Stimulated activated CD8-positive, alpha-beta memory T cell treated with anti-CD3 and anti-CD28 coated beads, Interleukin-12 subunit alpha, Interleukin-12 subunit beta, amount 100 ng/mL, for 4 hours (primary cell): Measurements from ENCODE around the gene SPATA6L.

Source experiments
- DNase-seq: peaks from one replicate; pipeline ENCODE4 v3.0.0-alpha.2; 2020; ENCODE audit warnings: low read depth

SPATA6L gene

DNA sequence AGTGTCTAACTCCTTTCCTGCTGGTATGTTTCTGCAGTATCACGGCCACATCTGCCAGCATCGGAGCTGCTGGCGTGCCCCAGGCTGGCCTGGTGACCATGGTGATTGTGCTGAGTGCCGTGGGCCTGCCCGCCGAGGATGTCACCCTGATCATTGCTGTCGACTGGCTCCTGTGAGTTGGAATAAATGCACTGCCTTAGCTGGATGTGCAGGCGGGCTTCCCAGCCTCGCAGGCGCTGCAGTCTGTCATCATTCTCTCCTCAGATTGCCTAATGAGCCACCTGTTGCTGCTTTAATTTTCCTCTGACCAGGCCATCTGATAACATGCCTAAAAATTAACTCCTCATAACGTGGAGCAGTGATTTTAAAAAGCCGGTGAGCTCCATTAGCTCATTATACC is 83.3 kb downstream of the SPATA6L start:
- no peak for DNase-seq

DNA sequence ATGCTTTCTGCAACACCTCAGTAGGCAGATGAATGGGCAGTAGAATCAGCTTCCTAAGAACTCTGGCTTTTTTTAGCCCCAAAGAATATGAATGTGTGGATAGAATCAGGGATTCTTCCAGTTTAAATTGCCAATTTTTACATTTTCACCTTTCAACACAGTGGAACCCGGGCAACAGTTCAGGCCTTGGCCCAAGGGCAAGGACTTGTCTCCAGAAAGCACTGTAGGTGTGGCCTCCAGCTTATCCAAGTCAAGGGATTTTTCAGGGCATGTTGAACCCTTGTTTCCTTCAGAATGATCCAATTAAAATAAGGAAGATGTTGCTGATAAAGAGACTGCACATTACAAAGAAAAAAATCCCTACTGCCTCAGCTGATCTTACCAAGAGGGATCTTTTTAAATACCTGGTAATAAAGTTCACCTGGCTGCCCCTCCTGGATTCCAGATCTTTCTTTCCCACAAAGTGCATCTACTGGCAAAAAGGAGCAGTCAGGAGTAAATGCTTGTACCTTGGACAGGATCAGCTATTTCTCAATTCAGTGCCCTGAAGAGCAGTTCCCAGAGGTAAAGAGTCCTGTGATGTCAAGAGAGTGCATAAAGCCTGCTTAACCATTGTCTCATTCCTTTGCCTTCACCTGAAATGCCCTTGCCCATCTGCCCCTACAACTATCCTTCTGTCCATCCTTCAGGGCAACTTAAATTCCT is 84.3 kb downstream of the SPATA6L start:
- no peak for DNase-seq

DNA sequence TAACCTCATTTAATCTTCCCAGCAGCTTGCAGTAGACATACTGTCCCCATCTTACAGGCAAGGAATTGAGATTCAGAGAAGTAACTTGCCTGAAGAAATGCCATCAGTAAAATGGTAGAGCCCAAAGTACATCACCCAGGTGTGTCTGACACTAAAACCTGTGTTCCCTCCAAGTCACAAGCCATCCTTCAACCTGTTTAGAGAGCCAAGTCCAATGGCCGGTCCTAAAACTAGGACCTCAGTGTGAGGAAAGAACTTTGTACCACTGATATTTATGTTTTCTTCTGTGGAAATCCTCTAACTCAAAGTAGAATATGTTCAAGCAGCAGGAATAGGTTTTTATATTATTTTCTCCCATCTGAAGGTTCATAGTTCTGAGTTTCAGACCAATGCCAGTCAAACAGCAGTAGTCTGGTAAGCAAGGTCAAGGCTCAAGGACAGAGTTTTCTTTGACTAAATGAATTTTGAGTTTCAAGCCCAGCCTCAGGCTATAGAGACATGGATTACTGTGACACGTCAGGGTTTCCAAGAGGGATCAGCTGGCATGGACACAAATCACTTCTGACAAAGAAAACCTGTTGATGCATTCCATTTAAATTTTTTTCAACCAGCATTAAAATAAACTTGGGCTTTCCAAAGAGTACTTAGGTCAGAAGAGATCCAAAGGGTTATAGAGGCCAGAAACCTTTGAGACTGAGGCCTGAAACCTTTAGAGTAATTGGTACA is 85.1 kb downstream of the SPATA6L start:
- no peak for DNase-seq

DNA sequence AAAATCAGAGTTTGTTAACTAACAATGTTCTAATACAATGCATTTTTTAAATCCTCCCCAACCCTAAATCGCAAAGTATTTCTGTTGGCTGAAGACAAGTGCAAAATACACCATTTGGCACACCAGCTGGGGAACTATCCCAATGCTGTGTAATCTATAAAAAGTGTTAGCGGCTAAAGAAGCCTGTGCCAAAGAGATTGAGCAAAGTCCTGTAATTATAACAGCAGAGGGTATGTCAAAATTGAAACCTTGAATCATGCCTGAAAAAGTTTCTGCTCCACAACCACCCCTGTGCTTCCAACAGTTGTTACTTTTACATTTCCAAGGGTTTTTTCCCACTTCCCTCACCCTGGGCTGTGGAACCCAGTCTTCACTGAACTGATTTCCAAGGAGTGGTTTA is 87.3 kb downstream of the SPATA6L start:
- DNase-seq, result no peak

DNA sequence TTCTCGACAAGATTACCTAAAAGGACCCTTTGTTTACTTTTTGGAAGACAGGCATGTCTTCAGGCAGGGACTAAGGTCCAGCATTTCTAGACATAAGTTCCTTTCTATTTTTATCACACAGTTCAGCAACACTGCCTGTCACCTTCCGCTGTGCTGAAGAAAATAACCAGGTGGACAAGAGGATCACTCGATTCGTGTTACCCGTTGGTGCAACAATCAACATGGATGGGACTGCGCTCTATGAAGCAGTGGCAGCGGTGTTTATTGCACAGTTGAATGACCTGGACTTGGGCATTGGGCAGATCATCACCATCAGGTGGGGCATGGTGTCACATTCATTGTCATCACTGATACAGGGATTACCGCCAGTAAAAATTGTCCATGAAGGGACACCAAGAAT is 89.8 kb downstream of the SPATA6L start:
- DNase-seq, result no peak

DNA sequence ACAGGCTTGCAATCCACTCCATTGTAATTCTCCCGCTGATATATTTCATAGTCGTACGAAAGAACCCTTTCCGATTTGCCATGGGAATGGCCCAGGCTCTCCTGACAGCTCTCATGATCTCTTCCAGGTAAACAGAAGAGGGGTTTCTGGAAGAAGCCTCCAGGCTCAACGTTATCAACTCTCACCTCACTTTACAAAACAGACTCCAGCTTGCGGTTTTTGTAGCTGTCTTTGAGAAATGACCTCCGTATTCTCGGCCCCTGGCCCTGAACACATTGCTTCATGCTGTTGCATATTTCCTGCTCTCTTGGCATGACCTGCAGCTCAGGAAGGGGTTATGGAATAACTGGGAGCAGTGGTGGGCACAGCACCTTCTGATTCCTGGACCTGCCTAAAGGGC is 90.3 kb downstream of the SPATA6L start:
- no peak for DNase-seq

DNA sequence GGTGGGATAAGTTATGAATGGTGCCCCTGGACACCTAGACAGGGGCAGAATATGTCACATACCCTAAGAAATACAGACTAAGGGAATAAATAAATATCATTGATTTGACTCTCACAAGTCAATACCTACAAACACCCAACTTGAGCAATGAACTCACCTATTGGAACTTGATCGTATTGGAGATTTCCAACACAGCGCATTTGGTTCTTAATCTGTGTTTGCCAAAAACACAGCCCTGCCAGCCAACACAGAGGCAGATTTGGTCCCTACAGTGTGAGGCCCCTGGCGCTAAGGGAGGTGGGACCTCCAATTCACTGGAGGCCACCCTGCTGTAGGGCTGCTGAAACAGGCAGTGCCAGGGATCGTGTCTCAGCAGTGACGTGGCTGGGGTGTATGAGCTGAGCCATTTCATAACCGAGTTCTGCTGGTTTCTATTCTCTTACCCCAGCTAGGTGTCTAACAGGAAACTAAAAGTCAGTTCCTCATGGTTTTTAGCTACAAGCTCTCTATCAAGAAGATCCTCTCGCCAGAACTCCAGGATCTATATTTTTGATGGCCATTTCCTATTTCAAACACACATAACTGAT is 91.5 kb downstream of the SPATA6L start:
- DNase-seq, result no peak

DNA sequence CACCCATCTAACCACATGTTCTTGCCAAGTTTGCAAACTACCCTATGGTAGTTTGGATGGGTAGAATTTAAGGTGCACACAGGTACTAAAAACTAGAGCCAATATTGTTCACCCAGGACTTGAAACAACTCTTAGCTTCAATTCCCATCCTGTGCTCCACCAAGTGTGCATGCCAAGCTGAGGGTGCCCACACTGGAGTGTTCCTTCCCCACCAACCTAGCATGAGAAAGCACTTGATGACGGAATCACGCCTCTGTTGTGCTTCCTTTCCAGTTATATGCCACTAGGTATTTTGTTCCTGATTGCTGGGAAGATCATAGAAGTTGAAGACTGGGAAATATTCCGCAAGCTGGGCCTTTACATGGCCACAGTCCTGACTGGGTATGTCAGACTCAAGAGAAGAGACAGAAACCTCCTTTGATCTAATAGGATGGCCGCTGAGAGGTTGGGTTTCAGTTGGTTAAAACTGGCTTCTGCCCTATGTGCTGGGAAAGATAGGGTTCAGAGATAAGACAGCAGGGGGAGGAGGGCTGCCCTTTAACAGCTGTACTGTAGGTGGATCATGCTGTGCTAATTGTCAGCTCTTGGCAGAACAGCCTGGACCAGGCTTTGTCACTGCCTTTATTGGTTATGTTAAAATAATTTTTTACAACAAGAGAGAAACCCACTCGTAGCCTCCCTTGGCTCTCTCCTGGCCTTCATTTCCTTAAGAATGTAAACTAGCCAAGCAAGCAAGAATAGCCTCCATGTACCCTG is 92.5 kb downstream of the SPATA6L start:
- no peak for DNase-seq

DNA sequence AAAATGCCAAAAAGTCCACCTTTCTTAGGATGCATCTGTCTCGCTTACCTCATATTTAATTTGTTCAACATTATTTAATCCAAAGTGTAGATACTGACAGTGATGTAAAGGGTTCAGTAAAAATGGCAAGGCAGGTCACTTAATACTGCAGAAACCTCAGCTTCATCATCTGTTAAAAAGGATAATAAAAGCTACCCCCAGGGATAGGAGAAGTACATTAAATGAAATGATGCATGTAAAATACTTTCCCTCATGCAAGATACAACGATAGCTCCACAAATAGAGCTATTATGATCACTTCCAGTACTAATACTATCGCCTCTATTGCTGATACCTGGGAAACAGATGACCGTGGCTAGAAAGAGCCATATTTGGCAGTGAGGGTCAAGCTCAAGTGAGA is 93.1 kb downstream of the SPATA6L start:
- no peak for DNase-seq

DNA sequence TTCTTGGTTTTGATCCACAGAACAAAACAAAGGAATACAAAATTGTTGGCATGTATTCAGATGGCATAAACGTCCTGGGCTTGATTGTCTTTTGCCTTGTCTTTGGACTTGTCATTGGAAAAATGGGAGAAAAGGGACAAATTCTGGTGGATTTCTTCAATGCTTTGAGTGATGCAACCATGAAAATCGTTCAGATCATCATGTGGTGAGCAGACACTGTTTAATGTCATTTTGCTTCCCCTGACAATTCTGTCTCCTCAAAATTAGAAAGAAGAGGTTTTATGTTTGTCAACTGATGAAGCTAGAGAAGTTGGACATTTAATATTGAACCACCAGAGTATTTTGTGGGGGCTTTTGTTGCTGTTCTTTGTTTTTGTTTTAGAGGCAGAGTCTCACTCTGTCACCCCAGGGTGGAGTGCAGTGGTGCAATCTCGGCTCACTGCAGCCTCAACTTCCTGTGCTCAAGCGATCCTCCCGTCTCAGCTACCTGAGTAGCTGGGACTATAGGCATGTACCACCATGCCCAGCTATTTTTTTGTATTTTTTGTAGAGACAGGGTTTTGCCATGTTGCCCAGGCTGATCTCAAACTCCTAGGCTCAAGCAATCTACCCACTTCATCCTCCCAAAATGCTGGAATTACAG is 94.0 kb downstream of the SPATA6L start:
- no peak for DNase-seq

DNA sequence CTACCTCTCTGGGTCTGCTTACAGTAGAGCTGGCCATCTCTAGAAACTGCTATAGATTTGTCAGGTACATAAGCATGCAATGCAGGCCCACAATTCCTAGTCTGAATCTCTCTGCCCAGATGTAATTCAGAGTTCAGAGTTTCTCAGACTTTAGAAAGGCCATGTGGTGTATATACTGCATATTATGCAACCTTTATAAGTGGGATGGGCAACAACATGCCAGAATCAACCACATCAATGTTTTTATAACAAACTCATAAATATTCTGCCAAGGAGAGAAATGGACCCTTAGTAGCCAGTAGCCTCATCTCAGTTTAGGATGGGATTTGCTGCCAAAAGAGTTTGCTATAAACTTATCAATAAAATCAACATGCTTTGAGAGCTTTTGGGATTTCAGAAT is 97.2 kb downstream of the SPATA6L start:
- no peak for DNase-seq

DNA sequence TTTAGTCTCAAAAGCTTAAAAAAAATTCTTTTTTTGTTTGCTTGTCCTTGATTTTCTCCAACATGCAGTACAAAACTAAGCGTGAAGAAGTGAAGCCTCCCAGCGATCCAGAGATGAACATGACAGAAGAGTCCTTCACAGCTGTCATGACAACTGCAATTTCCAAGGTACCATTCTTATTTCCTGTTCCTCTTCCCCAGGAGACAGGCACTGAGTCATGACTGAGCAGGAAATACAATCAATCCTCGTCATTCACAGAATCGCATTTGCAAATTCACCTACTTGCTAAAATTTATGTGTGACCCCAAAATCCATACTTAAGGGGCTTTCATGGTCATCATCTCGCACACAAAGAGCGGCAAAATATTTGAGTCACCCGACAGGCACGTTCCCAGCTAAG is 98.7 kb downstream of the SPATA6L start:
- no peak for DNase-seq

DNA sequence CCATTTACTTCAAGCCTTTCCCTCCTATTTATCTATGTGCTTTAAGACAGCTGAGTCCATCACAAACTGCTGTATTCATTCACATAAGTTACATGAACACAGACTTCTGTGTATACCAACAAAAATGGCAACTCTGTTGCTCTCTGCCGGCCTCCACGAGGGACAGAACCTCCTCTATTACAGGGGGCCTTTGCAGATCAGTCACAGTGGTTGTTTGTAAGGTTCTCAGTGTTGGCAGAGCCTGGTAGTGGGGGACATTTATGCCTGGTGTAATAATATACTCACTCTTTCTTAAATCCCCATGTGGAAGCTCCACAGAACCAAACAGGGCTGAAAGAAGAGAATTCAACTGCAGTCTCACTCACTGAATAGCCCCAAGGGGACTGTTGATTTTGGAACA is 99.5 kb downstream of the SPATA6L start:
- no peak for DNase-seq

DNA sequence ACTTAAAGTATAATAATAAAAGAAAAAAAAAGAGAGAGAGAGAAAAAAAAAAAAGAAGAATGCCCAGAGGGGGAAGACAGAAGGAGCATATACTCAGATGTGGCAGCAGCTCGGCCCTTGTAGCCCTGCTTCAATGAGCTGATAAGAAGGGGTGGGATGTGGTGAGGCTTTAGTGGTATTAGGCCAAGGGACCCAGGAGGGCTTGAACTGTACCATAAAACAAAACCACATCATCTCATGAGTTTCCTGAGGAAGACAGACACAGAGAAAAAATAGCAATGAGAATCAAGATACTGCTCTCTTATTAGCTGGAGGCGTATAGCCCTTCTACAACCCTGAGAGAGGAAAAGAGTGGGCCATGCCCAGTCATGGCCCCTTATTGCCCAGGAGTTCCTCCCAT is 103.2 kb downstream of the SPATA6L start:
- DNase-seq, result no peak

DNA sequence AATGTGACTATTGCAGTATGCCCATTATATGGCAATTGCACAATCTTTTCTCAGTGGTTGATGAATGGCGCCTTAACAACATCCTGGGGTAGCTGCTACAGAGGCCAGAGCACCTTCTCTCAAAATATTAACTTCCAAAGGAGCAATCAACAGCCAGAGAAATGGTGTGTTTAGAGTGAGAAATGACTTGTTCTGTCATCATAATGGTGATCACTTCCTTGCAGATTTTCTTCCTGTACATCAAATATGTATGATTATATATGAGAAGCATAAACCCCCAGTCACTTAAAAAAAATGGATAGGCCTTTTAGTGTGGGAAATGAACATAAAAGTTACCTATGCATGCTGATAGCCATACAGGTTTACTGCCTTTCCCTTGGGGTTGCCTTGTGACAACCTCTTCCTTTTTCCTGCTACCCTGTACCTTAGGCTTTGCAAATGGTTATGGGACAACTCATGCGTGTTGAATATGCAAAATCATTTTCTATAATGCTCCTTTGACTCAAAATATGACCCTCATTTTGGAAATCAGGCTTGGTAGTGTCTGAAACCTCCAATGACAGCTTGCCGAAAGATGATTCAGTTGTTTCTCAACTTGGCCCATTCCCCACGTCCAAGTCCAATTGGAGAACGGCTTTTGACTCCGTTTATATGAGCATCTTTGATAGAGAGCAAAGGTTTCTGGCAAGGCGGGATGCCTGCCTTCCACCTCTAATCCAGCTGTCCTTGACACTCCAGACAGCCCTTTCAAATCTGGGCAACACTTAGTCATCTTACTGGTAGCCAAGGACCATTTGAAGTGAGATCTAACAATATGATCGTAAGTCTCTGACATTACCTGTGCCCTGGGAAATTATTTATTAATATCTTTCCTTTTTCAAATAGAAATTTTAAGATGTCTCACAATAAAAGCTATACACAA is 106.8 kb downstream of the SPATA6L start:
- no peak for DNase-seq

DNA sequence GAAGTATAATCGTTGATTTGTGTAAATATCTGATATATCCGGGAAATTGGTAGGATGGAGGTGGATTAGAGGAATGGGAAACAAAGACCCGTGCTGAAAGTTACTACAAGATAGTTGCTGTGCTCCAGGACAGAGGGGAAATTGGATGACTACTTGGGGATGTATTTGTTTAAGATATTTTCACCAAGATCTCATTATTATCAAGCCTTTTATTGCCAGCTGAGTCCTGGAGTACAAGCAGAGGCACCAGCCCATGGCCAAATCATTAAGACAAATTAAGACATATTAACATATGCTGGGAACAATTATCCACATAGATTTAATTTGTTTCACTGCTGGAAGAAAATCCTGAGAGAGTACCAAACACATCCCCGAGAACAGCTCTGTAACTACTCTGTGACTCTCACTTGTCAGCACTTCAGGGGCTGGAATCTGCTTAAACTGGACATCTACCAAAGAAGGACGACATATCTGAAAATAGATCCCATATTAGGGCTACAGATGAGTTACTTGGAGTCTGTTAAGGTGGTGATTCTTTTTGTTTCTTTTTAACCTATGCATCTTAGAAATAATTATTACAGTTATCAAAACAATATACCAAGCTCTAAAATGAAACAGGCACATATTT is 107.8 kb downstream of the SPATA6L start:
- DNase-seq, result no peak

DNA sequence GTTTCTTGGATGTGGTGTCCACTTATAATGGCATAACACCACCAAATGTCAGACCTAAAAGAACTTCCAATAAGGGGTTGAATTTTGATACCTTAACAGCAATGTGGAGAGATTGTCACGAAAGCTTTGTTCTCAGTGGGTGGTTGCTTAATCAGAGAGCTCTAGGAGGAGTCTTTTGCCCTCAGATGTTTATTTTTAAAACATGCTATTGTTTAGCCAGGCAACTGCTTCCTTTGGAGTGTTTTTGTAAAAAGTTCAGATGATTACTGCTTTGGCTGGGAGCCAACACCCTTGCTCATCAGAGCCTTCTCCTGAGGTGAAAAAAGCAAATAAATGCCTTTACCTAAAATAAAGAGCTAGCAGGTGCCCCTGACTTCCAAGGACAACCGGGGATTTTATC is 111.0 kb downstream of the SPATA6L start:
- DNase-seq, result no peak

DNA sequence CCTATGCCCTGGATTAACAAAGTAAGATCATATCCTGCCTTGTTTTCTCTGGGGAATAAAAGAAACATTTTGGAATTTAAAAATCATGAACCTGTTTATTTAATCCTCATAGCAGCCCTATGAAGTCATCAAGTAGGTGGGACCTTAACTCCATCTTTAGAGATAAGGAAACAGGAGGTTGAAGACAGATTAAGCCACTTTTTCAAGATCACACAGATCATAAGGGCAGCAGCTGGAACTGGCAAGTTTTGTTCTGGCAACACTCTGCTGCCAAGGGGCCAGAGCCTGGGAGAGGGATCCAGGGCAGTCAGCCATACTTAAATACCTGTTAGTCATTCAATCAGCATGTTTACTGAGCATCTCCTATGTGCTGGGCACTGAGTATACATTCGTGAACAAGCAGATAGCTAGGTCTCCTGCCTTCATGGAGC is 112.3 kb downstream of the SPATA6L start:
- DNase-seq, result no peak

DNA sequence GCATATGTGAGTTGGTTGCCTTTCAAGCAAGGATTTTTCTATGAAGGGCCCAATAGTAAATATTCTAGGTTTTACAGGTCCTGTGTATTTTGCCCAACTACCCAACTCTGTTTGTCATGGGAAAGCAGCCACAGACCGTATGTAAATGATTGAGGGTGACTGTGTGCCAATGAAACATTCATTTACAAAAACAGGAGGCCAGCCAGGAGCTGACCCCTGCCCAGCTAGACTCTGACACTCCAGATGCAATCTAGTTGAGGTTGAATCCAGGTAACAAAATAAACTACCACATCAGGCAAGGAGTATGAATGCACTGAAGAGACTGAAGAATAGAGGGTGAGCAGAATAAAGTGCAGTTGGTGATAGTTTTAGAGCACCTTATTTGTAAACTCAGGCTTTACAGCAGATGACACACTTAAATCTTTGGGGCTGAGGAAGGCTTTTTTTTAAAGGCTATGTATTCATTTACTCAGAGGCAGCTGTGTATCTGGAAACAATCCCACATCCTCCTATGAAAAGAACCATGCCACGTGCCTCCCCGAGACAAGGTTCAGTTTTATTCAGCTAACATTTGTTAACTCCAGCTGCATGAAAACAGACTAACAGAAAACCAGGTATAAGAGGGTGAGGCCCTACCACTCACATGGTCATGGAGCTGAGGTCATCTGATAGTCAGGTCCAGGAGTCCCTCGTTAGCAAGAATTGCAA is 115.3 kb downstream of the SPATA6L start:
- no peak for DNase-seq

DNA sequence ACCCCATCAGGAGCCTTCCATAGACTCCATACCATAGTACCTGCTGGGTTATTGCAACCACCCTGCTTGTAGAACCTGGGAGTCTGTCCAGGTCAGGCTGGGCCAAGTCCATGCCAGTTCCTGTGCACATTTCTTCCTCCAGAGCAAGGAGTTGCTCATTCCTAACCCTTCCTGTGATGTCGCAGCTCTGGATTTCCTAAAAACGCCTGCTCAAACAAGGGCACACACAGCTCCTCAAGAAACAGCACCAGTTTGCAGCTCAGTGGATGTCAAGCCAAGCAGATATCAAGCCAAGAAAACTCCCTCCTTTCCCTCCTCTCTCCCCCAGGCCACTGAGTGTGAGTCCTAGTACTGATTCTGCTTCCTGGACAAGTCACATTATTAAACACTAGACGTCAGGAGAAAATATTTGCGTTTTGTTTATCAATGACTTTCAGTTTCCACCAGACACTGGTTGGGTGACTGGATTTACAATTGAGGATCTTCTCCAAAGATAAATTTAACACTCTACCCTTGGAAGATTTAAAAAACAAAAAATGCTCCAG is 116.5 kb downstream of the SPATA6L start:
- DNase-seq, result no peak
